ENCODE data around the gene TDRD1.

TDRD1 gene

GRCh38 chr10:114189700-114190099 lies 10.5 kb downstream of the TDRD1 start:
- no peak overlapping the region for H3K4me3 ChIP-seq (ENCODE audit: low read depth, low read length)
- DNase-seq (ENCODE audit: low read depth, low spot score), result no peak
- ChIA-PET CTCF (no interaction called here), POLR2A (no interaction called here)
- TF ChIP-seq CTCF (IDR thresholded peaks at IDR 0.05; ENCODE audit: insufficient read depth, low read length, missing control alignments), result no peak

- H3K4me3 ChIP-seq (ENCODE audit: low read depth, low read length), result no peak overlapping the region
- ChIA-PET CTCF (no interaction called here), POLR2A (no interaction called here)
- no peak for TF ChIP-seq CTCF (IDR thresholded peaks at IDR 0.05; ENCODE audit: insufficient read depth, low read length, missing control alignments)
- DNase-seq (ENCODE audit: low read depth, low spot score), result no peak
Measured at GRCh38 chr10:114195079-114195478, 15.9 kb downstream of the TDRD1 start.

GRCh38 chr10:114199239-114199638 lies 20.1 kb downstream of the TDRD1 start:
- DNase-seq (ENCODE audit: low read depth, low spot score), result no peak
- CTCF ChIA-PET, result no interaction called here
- no peak overlapping the region for H3K4me3 ChIP-seq (ENCODE audit: low read depth, low read length)
- POLR2A ChIA-PET, result no interaction called here
- no peak for TF ChIP-seq CTCF (IDR thresholded peaks at IDR 0.05; ENCODE audit: insufficient read depth, low read length, missing control alignments)

GRCh38 chr10:114202812-114203211 lies 23.7 kb downstream of the TDRD1 start:
- TF ChIP-seq CTCF (IDR thresholded peaks at IDR 0.05; ENCODE audit: insufficient read depth, low read length, missing control alignments), result no peak
- ChIA-PET POLR2A (no interaction called here), CTCF (no interaction called here)
- no peak overlapping the region for H3K4me3 ChIP-seq (ENCODE audit: low read depth, low read length)
- DNase-seq (ENCODE audit: low read depth, low spot score), result no peak

- POLR2A ChIA-PET, result no interaction called here
- TF ChIP-seq CTCF (IDR thresholded peaks at IDR 0.05; ENCODE audit: insufficient read depth, low read length, missing control alignments), result no peak
- H3K4me3 ChIP-seq (ENCODE audit: low read depth, low read length), result no peak overlapping the region
- CTCF ChIA-PET, result interaction anchor here (0.6 kb wide), 1 partner anchor 96 kb away, joined by 5 read pairs; no protein-coding TSS in a partner anchor
- DNase-seq (ENCODE audit: low read depth, low spot score), result no peak
Measured at GRCh38 chr10:114206902-114207301, 27.7 kb downstream of the TDRD1 start.

GRCh38 chr10:114207349-114207748 lies 28.2 kb downstream of the TDRD1 start:
- TF ChIP-seq CTCF (IDR thresholded peaks at IDR 0.05; ENCODE audit: insufficient read depth, low read length, missing control alignments), result no peak
- no peak overlapping the region for H3K4me3 ChIP-seq (ENCODE audit: low read depth, low read length)
- CTCF ChIA-PET, result interaction anchor here (0.6 kb wide), 1 partner anchor 96 kb away, joined by 5 read pairs; no protein-coding TSS in a partner anchor
- no peak for DNase-seq (ENCODE audit: low read depth, low spot score)
- POLR2A ChIA-PET, result no interaction called here

All from AG04449 (cell line).